HG03280 (cell line): ENCODE measurements around the gene ABCC3.
"Not testable (repeated sequence)": the region's sequence is repeated elsewhere in the genome, so short reads cannot be mapped to it uniquely, and the experiment has no call there.

ENCODE experiments used
- ATAC-seq: cut with Tn5 transposase; IDR thresholded peaks from one replicate; pipeline ENCODE4 v1.9.1; 2021; ENCODE audit warnings: mild to moderate bottlenecking, moderate library complexity; ENCODE audit not compliant: unreplicated experiment

Gene ABCC3

DNA sequence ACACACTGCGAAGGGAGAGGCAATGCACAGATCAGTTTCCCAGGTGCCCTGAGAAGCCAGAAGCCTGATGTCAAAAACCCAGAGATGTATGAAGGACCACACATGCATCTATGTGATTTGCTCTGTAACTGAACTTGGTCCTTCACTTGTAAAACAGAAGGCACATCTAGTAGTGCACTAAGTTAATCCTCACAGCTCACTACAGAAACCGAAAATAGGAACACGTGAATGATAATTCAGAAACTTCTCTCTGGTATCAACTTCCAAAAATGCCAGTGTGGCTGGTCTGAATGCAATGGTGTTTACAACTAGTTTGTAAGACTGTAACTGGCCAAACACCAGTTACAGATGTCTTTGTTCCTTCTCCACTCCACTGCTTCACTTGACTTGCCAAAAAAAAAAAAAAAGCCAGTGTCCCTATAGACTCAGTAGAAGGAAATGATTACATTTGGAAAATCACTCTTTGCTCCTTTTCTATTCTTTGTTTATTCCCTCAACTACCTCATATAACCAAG is 61.7 kb downstream of the ABCC3 start:
- ATAC-seq, result no peak

DNA sequence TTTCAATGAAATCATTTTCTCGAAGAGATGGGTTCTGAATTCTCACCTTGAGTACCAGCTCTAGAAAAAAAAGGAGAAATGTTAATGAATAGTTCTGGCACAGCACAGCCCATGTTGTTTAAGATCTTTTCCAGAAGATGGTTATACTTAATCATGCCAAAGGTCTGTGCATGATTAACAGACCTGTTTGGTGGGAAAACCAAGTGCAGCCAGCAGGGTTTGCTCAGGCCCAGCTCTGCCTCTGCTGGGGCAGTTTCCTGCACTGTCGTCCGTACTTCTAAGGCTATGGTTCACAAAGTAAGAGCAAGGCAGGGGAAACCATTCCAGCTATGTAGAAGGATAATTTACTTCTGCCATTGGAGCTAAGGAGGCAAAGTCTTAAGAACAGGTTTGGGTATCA is 62.4 kb downstream of the ABCC3 start:
- ATAC-seq, result no peak

DNA sequence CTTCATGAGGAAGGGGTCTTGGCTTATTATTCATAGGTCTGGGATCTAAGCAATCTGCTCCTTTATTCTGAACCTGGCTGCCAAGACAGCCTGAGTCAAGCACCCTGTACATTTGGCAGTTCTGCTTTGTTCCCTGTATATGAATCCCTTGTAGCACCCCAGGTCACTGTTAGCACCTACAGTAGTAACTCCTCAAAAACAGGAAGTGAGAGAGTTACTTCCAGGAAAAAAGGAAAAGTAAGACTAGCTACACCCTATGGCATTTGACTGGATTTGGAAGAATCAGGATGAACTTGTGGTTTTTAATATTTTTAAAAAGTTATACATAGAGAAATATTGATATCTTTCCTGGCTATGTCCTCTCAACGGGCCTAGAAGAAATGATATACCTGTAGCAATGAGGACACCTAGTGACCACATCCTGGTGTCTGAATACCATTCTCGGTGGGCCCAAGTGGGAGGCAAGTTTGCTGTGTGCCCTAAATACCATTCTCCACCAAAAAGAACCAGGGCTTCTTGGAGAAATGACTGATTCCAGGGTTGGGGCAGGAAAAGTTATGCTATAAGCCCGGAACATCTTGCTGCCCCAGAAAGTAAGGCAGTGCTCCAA is 63.1 kb downstream of the ABCC3 start:
- ATAC-seq, result no peak

DNA sequence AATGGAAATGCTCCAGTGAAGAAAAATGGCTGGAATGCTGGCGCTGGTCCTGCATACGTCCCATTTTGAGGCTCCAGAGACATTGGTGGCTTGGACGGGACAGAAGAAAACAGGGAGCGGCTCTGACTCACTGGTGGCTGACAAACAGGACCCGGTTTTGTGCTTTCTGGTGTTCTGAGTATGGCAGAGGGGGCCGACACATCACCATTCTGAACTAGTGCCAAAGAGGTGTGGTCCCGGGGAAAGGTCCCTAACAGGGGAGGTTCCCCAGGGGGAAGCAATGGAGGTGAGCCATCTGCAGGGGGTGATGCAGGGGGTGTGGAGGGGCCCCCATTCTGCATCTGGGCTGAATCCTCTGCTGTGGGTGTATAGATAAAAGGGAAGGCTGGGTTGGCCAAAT is 64.7 kb downstream of the ABCC3 start:
- ATAC-seq, result no peak

DNA sequence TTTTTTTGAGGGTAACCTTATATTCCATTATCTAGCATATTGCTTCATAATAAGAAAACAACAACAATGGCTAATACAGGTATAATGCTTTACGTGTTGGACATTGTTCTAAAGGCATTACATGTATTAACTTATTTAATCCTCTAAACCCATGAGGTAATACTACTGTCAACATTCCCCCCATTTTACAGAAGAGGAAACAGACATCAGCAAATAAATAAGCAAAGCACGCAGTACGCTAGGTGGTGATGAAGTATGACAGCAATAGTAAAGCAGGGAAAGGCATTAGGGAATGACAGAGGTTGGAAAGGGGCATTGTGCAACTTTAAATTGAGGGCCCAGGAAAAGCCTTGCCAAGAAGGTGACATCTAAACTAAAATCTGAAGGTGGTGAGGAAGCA is 68.5 kb downstream of the ABCC3 start:
- no peak for ATAC-seq

DNA sequence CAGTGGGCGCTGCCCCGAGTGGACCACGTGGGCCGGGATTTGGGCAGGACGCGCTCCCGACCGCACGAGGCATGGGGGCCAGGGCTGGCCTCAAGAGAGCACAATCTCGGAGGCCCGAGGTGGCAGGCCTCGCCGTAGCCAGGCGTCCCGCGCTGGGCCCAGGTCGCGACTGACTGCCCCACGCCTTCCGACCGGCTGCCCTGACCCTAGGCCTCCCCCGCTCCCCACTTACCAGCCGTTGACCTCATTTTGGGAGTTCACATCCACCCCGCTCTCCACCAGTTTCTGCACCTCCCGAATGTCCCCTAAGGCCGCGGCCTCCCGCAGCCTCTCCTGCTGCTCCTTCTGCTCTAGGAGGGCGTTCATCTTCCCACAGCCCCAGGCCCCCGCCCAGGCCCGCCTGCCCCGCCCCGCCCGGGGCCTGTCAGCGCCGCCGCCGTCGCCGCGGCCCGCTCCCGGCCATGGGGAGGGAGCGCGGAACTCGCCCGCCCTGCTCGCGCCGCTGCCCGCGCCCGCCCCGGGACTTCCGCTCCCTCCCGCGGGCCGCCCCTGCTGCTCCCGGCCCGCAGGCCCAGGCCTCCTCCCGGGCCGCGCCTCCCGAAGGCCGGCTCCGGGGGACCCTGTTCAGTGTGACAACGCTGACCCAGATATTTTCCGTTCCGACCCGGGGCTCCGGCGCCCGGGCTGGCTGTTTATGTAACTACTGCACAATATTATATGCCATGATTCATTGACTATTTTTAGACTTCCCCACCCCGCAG is 72.8 kb downstream of the ABCC3 start, which contains the start of gene ANKRD40:
Gene ANKRD40, minus strand, starts transcription at position 626 of the 761 bp plus-strand sequence. Its CDS starts 260 bp downstream, at position 366.
- peak; percentile 82 for ATAC-seq

DNA sequence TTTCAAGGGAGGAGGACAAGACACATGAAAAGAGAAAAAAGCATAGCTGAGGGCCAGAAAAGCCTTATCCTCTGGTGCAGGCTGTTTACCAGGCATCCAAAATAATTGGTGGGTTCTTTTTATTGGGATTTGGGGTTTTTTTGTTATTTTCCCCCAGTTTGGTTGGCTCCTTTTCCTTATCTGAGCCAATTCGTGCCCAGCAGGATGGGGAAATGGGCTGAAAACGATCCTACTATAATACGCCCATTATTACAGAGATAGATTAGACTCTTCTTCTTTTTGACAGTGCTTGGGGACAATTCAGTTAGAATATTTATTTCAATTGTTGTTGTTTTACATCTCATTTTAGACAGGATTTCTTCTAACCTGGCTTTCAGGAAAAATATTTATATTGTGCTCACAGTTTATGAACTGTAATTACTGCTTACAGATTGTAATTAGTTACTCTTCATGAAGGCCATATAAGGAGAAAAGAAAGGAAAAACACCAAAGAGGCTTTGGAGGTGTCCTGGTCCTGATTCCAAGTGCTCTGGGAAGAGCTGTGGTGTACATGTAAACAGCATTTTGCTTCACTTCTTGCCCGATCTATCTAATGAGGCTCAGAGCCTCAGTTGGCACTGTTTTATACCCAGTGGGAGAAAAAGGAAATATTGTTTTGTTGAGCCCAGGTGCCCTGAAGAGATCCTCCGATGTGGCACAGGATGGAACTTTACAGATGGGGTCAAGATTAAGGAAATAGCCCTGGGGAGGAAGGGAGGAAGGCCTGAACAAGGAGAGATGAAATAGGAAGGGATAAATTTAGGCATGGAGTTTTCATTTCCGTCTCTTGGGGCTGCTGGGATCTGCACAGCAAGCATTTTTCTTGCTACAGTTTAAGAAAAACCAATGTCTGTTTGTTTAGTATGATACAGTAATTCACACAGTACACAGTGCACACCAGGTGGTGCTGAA is 73.6 kb downstream of the ABCC3 start:
- no peak for ATAC-seq

DNA sequence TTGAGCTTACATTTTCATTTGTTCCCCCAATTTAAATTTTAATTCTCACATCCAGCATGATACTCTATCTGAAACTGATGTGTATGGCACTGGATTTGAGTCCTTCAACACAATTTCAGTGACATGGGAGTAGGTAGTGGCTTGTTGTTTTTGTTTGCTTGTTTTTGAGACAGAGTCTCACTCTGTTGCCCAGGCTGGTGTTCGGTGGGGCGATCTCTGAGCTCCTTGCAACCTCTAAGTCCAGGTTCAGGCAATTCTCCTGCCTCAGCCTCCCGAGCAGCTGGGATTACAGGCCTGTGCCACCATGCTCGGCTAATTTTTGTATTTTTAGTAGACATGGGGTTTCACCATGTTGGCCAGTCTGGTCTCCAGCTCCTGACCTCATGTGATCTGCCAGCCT is 74.4 kb downstream of the ABCC3 start:
- not testable (repeated sequence) for ATAC-seq

DNA sequence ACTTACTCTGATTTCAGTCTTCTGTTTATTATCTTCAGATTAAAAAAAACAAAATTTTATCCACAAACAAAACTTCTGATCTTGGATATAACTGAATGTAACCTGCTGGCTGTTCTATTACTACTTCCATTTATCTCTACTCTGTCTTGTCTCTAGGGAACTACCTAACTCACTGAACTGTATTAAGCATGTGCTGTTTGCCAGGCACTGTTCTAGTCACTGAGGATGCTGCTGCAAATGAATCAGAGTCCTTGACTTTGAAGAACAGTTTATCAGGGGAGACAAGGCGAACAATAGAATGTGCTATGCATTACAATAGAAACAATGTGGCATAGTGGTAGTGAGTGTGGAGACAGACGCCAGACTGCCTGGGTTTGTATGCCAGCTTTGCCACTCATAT is 75.3 kb downstream of the ABCC3 start:
- no peak for ATAC-seq

DNA sequence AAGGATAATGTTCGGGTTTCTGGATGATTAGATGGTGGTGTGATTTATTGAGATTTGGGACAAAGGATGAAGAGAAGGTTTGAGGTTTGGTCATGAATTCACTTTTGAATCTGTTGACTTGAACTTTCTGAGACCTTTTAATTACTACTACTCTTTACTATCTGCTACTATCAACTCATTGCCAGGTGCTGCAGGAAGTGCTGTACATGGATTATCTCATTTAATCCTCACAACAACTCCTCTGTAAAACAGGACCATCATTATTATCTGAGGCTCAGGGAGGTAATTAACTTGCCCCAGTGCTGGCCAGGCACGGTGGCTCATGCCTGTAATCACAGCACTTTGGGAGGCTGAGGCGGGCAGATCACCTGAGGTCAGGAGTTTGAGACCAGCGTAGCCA is 76.0 kb downstream of the ABCC3 start:
- ATAC-seq, result no peak

DNA sequence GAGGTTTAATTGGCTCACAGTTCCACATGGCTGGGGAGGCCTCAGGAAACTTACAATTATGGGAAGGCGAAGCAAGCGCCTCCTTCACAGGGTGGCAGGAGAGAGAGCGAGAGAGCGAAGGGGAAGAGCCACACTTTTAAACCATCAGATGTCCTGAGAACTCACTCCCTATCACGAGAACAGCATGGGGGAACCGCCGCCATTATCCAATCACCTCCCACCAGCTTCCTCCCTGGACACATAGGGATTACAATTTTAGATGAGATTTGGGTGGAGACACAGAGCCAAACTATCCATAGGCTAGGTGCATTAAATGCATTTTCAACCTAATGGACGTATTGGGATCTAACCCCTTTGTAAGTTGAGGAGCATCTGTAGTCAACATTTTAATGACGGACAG is 78.0 kb downstream of the ABCC3 start:
- ATAC-seq, result no peak

DNA sequence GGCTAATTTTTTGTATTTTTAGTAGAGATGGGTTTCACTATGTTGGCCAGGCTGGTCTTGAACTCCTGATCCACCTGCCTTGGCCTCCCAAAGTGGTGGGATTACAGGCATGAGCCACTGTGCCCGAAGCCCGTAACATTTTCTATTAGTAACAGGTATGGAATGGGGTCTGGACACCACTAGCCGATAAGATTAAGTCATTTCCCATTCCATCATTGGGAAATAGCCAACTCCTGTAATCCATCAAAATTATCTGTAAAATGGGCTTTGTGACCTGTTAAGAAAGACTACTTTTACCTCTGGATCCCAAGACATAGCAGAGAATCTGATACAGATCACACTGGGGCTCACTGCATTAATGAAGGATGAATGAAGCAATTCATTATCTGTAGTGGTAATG is 80.8 kb downstream of the ABCC3 start:
- ATAC-seq, result no peak

DNA sequence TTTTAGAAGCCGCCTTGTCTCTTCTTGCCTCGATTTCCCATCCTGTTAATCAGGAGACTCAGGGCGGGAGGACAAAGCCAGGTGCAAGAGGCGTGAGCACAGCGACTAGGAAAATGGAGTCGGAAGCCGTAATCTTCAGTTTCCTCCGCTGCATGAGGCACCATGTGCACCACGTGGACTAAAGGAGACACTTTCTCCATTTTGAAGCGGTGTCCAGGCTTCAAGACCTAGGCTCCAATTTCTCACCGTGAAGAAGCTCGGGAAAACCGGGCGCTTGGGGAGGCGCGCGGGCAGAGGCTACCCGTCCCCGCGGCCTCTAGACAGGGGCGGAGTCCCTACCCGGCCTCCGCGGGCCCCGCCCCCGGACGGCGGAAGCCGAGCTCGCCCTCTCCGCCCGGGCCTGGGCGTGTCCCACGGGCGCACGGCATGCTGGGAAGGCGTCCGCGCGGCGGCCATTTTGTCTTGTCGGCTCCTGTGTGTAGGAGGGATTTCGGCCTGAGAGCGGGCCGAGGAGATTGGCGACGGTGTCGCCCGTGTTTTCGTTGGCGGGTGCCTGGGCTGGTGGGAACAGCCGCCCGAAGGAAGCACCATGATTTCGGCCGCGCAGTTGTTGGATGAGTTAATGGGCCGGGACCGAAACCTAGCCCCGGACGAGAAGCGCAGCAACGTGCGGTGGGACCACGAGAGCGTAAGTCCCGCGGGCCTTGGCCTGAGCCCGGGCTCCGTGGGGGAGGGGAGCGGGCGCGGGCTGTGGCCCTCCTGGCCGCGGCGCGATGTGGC is 84.7 kb downstream of the ABCC3 start, which contains the start of gene LUC7L3:
Gene LUC7L3, plus strand, starts transcription at position 460 of the 780 bp plus-strand sequence. Its CDS starts 130 bp downstream, at position 590.
- peak; percentile 92 for ATAC-seq

DNA sequence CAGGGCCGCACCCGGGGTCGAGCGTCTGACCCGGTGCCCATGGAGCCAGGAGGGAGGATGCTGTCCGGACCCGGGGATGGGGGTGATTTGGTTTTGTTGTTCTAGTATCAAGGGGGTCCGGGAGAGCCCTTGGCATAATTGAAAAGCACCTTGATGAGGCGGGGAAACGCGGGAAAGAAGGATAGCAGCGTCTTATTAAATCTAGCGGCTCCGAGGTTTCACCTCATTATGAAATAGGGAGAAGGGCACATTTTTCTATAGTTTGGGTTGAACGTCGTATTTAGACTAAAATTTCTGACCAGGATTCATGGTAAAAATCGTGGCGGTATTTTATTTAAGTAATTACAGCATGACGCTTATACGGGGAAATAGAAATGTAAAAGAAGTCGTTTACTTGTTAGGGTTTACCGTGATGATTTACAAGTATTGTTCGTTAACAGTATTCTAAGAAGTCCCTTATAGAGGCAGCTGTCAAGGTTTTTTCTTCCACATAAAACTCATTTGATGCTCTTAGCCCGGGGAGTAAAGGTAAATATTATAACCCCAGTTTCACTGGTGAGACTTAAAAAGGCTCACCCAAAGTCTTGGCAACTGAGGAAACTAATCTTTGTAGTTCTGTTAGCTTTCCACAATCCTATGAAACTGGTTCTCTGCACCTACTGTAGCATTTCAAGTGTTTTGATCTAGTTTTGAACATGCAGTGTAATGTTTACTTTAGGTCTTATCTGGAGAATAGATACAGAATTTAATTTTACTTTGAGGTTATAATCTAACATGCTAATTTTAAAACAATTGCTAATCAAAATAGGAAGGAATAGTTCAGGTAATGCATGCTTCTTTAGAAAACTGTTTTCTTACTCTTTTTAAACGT is 85.5 kb downstream of the ABCC3 start:
- no peak for ATAC-seq

DNA sequence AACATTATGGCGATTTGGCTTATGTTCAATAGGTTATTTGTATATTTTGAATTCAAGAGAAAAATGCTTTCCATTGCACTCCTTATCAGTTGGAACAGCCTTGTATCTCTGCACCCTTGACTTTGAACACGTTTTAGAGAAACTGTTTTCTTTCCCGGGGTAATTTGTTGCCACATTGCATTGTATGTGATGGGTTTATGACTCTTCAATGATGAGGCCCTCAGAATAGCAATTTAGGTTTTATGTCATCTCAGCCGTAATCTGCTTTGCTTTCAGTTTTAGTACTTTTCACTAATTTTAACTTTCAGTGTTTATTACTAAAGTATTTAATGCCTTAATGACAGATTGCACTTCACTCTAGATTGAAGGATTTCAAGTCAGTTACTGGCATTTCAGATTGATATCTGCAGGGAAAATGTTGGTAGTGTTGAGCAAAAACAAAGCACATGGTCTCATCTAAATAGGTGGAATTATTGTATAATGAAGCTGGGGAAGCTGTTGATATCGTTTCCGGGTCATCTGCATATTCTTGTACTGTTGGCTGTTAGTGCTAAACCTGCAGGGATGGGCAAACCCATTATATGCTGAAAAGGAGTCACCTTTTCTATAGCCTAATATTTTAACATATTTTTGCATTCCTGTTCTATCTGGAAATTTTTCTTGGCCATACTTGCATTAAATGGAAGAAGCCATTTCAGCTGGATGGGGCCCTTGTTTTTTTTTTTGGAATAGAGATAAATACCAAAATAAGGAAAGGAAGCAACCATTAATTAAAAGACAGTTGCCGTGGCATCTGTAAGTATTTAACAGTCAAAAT is 86.7 kb downstream of the ABCC3 start:
- ATAC-seq, result no peak

DNA sequence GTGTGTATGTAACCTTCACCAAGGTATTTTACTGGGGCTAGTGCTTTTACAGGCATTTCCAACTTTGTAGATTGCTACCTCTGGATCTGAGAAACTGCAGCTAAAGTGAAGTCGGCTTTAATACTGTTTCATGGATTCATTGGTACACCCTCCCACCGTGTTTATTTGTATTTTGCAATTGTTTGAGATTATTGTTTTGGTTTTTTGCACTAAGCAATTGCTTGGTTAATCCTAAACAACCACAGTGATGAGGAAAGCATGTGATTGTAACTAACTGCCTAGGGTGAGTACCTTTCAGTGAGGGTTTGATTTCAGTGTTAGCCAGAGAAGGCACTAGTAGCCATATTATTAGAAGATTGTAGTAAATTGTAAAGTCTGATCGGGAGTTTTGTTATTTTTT is 88.1 kb downstream of the ABCC3 start:
- no peak for ATAC-seq

DNA sequence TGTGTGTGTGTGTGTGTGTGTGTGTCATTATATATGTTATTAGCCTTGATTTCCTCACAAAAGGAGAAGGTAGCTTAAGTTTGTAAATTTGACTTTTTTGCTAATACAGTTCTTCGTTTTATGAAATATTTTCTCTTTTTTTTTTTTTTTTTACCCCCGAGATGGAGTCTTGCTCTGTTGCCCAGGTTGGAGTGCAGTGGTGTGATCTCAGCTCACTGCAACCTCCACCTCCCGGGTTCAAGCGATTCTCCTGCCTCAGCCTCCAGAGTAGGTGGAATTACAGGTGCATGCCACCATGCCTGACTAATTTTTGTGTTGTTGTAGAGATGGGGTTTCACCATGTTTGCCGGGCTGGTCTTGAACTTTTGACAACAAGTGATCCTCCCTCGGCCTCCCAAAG is 89.9 kb downstream of the ABCC3 start:
- not testable (repeated sequence) for ATAC-seq
